HG03457 (cell line): ENCODE measurements around the gene IL15RA.
"Not testable (repeated sequence)": the region's sequence is repeated elsewhere in the genome, so short reads cannot be mapped to it uniquely, and the experiment has no call there.

Experiments used
- ATAC-seq: cut with Tn5 transposase; IDR thresholded peaks from one replicate; pipeline ENCODE4 v1.9.1; 2021; ENCODE audit warnings: moderate number of reproducible peaks; ENCODE audit not compliant: unreplicated experiment

The IL15RA gene

DNA sequence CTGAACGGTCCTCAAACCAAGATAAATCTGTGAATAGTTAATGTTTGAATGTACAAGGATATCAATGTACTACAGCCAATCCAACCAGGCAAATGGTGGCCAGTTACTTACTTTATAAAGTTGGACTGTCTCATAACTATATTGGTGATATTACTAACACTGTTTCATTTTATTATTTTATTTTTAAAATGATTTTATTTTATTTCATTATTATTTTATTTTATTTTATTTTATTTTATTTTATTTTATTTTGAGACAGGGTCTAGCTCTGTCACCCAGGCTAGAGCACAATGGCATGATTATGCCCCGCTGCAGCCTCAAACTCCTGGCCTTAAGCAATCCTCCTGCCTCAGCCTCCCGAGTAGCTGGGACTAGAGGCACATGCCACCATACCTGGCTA lies 6.8 kb downstream of the IL15RA start:
- no peak for ATAC-seq

DNA sequence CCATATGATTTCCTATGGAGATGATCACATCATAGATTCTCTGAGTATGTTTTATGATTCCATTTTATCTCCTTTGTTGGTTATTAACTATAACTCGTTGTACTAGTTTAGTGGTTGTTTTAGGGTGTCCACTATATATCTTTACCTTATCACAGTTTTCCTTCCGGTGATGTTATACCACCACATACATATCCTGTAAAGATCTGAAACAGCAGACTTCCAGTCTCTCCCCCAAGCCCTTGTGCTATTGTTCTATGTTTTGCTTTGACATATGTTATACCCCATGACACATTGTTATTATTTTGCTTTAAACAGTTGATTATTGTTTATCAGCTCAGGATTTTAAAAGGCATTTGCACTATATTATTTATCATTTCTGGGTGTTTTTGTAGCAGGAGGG lies 7.3 kb downstream of the IL15RA start:
- ATAC-seq = no peak

DNA sequence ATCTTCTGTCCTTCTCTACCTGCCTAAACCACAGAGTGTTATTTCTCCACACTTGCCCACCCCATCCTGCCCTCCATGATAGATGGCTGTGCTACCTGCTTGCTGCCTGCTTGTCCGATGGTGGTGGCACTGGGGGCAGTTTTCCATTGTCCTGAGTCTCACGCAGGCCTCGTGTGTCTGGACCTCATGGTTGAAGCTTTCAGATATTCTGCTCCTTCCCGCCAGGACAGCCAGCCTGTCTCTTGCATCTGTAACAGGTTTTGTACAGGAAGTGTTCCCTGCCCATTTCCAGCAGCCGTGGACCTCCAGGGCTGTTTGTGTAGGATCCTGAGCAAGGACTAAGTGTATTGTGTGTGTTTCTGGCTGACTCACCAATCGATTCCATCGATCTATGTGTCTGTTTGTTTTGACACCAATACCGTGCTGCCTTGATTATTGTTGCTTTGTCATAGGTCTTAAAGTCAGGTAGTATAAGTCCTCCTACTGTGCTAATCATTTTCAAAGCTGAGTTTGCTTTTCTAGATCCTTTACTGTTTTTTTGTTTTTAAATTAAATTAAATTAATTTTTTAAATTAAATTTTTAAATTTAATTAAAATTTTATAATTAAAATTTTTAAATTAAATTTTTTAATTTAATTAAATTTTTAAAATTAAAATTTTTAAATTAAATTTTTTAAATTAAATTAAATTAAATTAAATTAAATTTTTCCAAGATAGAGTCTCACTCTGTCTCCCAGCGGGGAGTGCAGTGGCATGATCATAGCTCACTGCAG lies 8.5 kb downstream of the IL15RA start:
- ATAC-seq = no peak

DNA sequence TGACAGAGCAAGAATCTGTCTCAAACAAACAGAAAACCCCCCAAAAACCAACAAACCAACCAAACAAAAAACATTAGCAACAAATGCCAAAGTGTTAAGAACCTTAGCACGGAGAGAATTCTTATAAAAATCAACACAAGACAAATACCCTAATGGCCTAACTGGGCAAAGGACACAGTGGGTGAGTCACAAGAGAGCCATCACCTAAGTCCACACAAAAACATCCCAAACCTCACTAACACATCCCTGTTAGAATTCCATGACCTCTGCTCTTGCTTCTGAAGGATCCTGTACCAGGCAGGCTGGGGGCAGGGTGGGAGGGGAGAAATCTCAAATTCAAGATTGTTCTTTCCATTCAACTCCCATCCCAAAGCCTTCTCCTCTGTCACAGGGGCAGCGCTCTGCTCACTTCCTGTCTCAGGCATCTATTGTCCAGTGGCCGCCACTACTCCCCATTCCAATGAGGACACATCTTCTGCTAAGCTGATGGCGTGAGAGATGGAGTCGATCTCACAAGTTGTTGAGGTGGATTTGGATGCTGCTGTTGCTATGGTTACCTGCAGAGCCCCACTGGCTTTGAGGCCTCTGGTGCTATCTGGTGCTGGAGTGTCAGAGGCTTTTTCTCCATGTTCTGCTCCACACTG lies 9.2 kb downstream of the IL15RA start:
- no peak for ATAC-seq

DNA sequence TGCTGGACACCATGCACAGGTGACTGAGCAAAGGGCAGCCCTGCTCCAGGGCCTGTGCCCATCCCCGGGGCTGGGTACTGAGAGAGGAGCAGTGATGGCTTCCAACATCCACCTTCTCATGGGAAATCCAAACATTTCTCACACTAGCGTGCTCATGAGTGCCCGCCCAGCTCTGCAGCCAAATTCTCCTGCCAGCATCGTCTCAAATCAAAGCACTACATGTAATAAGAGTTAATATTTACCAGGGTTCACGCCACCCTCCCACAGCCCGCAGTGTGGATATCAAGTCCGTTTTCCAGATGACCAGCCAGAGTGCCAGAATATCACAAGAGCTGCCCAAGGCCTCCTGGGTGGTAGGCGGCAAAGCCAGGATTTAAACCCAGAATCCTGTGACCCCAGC lies 12.1 kb downstream of the IL15RA start:
- ATAC-seq = no peak

DNA sequence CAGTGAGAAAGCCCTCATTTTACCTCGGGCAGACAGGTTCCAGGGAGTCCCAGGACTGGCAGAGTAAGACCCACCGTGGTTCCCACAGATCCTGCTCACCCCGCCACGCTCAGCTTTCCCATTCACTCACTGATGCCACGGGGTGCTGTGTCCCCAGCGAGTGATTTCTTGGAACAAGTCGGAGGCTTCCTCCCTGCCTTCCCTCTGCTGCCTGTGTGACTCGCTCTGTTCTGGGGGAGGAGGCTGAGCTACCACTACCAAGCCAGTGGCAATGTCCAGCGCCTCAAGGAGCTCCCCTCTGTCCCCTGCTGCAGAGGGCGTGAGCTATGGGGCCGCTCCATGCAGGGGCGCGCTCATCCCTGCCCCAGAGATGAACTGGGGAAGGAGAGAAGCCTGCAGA lies 12.6 kb downstream of the IL15RA start:
- no peak for ATAC-seq

DNA sequence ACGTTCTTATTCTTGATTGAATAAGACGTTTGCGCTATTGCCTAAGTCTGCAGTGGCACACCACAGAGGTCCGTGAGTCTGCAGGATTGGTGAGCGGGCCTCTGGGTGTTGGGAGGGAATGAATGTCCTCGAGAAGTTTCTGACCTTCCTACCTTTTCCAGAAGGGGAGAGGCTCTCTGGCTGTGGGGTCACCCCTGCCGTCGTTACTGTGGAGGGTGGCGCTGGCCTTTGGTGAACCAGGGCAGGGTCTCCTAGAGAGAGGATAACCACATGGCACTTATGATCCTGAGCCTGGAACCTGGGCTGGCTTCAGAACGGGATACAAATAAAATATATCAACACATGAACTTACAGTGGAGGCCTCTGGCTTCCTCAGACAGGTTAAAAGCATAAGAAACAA lies 13.8 kb downstream of the IL15RA start:
- ATAC-seq = no peak

DNA sequence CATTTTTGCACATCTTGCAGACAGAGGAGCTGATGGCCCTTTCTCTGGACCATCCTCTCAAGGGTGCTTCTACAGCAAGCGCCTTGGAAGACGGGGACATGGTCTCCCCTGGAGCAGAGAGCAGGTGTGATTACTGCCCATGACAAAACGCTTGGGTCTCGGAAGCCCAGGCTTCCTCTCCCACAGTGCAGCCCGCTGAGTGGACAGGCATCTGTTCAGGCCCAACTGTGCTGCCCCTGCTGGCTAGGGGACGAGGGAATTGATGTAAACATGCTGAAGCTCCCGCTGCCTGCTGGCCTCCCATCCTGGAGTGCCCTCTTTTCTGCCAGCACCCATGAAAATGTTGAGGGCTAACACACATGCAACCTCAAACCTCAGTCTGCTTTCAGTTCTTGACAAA lies 14.3 kb downstream of the IL15RA start:
- ATAC-seq = no peak

DNA sequence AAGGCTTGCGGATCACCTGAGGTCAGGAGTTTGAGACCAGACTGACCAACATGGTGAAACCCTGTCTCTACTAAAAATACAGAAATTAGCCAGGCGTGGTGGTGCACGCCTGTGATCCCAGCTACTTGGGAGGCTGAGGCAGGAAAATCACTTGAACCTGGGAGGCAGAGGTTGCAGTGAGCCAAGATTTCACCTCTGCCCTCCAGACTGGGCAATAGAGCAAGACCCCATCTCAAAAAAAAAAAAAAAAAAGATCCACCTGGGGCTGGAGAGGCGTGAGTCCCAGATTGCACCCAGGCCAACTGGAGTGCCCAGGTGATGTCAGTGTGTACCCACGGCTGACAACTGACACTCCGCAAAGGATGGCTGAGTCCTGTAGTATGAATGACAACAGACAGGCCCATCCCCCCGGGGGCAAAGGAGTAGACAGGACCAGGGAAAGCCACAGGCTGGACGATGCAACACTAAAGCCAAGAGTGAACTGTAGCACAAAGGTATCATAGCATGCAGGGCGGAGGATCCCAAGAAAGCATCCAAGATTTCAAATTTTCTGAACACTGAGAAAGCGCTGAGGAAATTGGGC lies 14.9 kb downstream of the IL15RA start:
- ATAC-seq = not testable (repeated sequence)

DNA sequence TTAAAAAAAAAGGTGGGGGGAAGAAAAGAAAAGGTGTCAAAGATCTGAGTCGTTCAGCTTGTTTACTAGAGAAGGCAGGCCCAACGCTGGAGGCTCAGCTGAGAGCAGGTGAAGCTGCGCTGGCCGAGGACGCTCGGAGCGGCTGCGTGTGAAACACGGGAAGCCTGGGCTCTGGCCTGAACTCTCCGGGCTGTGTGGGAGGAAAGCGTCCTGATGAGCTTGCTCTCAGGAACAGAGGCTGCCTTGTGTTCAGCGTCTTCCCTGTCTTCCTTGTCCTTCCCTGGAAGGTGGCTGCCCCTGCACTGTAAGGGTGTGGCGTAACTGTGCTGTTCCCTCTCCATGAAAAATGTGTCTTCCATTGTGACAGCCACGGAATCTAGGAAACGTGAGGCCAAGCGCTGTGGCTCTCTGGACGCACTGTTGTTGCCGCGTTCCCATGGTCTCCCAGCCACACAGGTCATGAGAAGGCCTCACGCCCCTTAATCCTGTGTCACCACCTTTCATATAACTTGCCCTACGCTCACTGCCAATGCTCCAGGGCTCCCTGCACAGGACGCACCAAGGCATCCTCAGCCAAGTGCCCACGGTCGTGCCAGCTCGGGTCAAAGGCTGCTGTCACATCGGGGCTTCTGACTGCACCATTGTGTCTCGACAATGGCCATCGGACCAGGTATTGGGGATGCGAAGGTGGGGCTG lies 15.8 kb downstream of the IL15RA start:
- ATAC-seq = no peak

DNA sequence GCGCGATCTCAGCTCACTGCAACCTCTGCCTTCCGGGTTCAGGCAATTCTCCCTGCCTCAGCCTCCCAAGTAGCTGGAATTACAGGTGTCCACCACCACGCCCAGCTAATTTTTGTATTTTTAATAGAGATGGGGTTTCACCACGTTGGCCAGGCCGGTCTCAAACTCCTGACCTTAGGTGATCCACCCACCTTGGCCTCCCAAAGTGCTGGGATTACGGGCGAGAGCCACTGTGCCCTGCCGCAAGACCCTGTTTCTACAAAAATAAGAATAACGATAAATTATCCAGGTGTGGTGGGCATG lies 16.4 kb downstream of the IL15RA start:
- not testable (repeated sequence) for ATAC-seq

DNA sequence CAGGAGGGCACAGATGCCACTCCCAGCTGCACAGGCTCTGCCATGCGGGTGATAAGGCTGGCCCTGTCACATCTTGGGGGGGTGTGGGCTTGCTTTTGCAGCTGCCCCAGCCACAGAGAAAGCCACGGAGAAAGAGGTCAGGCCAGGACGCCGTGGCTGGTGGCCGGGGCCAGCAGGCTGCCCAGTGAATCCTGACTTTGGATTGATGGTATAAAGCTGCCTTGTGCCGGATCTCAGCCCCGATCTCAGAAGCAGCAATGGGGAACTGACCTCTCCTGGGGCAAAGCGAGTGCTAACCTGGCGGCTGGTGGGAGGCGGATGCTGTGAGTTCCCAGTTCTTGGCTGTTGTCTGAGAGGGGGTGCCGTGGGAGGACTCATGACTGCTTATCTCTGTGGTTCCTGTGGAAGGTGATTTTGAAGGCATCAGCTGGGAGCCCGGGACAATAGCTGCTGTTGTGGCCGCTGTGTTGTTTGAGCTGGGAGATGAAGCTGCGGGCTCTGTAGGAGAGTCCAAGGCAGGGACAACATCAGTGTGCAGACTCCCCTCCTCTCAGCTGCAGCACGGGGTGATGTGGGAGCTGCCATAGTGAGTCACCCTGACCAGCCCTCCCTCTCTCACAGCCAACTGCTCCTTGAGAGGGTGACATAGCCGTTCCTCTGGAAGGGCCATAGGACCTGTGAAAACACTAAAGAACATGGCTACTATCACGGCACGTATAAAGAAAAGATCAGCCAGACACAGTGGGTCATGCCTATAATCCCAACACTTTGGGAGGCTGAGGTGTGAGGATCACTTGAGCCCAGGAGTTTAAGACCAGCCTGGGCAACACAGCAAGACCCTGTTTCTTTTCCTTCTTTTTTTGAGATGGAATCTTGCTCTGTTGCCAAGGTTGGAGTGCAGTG lies 17.0 kb downstream of the IL15RA start:
- no peak for ATAC-seq

DNA sequence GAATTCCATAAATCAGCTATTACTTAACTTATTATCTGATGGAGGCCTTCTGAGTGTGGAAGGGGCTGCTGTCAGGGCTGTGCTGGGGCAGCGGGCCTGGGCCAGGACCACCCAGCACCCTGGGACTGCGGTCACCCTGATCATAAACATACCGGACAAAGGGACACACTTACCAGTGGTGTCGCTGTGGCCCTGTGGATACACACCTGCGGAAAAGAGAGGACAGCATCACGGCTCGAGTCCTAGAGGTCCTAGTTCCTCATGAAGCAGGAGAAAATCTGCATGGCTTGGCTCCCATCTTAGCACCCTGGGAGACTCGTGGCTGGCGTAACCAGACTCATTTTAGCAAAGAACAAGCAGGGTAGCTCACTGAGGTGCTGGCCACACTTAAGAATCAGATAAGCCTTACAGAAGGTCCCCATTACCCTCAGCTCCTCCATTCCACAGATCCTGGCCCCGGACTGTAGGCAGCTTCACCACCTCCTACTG lies 17.7 kb downstream of the IL15RA start:
- ATAC-seq = no peak

DNA sequence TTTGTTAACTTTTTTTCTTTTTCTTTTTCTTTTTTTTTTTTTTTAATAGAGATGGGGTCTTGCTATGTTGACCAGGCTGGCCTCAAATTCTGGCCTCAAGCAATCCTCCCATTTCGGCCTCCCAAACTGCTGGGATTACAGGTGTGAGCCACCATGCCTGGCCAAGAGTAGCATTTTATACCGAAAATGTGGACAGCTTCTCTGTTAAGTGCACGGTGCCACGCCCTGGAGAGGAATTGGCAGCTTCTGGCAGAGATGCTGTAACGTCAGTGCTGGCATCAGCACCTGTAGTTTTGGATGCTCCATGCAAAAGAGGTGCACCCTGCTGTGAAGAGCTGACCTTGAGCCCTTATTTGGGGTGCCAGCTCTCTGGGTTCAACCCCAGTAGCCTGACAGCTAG lies 18.2 kb downstream of the IL15RA start:
- ATAC-seq = no peak

DNA sequence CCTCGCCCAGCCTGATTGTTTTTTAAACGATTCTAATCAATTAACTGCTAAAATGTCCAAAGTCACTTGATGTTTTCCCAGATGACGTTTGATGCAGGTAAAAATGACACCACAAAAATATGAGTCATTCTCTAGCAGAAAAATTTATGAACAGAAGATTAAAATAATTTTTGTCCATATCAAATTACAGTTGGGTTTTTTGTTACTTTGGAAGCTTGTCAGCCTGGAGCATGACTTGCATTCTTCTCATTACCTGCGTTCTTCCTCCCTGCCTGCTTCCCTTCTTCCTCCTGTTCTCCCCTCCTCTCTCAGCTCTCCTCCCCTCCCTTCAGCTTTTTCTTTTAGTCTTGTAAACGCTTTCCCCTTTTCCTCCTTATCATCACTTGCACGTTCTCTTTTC lies 18.7 kb downstream of the IL15RA start:
- ATAC-seq = no peak

DNA sequence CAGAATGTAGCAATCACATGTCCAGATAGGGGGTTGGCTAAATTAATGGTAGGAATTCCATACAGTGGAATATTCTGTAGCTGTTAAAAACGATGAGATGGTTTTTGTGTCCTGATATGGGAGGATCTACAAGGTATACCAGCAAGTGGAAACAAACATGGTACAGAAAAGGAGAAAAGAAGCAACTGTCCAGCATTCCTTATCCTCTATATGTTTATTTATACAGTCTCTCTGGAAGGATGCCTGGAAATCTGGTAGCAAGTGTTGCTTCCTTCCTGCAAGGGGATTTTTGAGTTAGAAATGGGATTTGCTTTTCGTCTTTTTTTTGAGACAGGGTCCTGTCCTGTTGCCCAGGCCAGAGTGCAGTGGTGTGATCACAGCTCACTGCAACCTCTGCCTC lies 19.3 kb downstream of the IL15RA start:
- ATAC-seq = no peak

DNA sequence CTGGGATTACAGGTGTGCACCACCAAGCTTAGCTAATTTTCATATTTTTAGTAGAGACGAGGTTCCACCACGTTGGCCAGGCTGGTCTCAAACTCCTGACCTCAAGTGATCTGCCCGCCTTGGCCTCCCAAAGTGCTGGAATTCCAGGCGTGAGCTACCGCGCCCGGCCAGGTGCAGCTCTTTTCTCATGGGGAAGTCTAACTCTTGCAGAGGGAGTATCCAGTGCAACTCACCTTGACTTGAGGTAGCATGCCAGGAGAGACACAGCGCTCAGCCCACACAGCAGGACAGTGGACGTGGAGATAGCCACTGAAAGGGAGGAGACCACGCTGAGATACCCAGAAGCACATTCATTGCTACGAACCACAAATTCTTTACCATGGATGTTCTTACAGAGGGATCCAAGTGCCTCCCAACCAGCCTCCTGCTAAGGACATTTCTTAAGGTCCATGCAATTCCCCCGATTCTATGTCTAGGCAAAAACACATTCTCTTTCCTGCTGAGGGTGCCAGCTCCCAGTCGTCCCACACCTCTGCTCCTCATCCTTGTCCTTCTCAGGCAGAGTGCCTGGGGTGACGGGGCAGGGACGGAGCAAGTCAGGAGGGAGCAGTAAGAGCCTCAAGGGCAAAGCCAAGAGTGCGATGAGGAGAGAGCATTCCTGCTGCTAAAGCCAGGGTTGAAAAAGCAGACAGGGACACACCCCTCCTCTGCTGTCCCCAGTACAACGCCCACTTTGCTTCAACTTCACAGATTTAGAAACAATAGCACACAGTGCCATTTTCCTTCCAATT lies 21.0 kb downstream of the IL15RA start:
- ATAC-seq = no peak

DNA sequence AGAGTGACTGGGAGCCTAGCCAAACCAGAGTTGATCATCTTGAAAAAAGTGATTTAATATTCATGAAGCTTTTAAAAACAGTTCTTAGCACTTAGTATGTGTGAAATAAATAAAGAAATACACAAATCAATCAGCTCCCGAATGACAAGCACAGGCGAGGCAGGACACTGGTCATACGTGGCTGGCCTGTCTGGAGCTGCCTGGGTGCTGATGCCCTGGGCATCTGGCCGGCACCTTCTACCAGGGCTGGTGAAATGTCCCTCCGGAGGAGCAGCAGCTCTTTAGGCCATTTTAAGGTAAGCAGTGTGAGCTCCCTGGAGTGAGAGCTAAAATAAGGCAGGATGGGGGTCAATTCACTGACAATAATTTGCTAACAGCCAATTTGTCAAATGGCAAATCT lies 23.7 kb downstream of the IL15RA start:
- ATAC-seq = no peak

DNA sequence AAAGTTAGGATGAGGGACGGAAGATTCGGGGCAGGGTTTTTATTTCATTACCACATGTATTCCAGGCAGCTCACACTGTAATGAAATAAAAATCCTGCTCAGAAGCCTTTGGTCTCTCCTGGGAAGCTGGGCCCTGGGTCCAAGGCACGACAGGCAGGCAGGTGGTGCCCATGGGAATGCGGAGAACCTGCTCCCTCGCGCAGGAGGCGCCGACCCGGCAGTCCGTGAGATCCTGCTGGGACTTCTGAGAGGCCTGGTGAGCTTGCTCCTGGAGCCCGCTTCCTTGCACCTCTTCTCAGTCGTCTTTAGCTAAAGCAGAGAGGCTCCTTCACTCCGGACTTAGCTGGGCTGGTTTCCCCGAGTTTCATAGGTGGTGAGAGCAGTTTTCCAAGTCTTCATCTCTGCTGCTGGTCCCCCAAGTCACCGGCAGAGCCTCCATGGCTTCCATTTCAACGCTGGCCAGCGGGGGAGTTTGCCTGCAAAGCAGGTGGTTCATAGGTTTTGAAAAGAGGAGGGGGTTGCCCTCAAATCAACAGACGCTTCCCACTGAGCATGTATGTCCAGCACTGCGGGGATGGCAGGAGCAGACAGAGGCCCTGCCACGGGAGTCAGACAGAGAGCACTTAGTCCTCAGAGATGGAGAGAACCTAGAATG lies 24.5 kb downstream of the IL15RA start:
- ATAC-seq = no peak
